ENCODE results near the gene ZNF438.
A peak's percentile ranks its signal among the peaks of the same experiment; 100 is the strongest.
"Not testable (repeated sequence)": the region's sequence is repeated elsewhere in the genome, so short reads cannot be mapped to it uniquely, and the experiment has no call there.

Gene ZNF438, protein sequence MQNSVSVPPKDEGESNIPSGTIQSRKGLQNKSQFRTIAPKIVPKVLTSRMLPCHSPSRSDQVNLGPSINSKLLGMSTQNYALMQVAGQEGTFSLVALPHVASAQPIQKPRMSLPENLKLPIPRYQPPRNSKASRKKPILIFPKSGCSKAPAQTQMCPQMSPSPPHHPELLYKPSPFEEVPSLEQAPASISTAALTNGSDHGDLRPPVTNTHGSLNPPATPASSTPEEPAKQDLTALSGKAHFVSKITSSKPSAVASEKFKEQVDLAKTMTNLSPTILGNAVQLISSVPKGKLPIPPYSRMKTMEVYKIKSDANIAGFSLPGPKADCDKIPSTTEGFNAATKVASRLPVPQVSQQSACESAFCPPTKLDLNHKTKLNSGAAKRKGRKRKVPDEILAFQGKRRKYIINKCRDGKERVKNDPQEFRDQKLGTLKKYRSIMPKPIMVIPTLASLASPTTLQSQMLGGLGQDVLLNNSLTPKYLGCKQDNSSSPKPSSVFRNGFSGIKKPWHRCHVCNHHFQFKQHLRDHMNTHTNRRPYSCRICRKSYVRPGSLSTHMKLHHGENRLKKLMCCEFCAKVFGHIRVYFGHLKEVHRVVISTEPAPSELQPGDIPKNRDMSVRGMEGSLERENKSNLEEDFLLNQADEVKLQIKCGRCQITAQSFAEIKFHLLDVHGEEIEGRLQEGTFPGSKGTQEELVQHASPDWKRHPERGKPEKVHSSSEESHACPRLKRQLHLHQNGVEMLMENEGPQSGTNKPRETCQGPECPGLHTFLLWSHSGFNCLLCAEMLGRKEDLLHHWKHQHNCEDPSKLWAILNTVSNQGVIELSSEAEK
- total RNA-seq, result 1.9 to 5.6 reads per million in 2 donors

DNA sequence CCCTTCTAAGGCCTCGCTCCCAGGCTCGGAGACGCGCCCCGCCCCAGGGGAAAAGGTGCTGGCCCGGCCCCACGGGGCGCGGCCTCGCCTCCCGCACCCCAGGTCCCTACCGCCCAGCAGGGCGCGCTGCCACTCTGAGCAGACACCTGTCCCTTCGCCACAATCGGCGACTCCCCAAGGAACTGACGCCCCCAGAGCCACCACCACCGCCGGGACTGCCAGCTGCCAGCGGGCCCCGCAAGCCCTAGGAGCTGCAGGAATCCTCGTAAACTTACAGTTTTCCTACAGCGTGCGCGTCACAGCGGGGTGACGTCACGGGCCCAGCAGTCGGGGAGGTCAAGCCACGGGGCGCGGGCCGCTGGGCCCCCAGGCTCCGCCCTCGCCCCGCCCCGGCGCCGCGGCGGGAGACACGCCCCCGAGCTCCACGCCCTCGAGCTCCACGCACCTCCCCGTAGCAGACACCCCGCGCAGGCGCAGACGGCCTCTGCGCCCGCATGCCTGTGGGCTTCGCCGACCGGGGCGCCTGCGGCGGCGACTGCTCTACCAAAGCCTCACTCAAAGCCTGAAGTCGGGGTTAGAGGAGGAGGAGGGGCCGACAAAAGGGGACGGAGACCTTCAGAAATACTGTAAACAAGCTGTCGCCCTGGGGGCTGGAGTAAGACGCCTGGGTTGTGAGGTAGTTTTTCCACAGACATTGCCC, at the start of gene ZNF438:
TSS of gene ZNF438 (minus strand) at position 308 of the 700 bp plus-strand sequence. CDS start 154,831 bp downstream, outside the sequence.
- peak; percentile 92 for DNase-seq

DNA sequence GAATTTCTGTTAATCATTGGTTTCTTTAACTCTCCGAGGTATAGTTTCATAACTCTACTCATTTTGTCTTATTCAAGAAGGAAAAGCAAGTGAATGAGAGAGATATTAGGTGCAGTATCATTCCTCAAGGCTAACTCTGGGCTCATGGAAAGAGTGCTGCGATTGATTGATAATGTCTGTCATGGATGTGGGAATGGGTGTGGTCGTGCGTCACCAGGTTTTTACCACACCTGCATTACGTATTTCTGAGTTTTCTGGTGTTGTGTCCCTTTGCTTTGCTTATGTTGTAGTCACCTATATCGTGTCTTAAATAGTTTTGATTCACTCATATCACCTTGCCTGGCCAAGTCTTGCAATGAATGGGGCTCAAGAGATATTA, 44.9 kb upstream of the ZNF438 start:
- no peak for DNase-seq

DNA sequence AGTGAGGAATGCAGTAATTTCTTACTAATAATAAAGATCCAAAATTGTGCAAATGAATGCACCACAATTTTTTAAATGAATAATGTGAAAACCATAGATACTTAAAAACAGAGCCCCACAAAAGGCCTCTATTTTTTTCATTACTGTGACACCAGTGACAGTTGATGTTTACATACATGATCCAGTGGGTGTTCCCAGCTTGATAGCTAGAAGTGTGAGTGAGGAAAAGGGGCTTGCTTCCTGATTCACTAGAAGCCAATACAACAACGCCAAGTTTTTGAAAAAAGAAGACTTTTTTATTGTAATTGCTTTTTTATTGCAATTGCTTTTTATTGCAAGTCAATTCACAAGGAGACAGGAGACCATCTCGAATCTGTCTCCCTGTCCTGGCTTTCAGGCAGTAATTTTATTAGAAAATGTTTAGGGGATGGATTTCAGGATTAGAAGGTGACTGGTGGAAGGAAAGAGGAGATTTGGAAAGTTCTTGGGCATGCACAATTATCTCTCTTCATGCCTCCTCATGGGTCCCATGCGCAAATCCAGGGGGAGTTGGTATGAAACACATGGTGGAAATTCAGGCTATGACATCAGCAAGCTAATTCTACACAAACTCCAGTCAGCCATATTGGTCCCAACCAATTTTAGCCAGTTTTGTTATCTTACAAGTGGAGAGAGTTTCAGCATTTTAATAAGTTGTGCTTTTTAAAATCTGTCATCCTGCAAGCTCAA, 44.4 kb upstream of the ZNF438 start:
- no peak for DNase-seq

DNA sequence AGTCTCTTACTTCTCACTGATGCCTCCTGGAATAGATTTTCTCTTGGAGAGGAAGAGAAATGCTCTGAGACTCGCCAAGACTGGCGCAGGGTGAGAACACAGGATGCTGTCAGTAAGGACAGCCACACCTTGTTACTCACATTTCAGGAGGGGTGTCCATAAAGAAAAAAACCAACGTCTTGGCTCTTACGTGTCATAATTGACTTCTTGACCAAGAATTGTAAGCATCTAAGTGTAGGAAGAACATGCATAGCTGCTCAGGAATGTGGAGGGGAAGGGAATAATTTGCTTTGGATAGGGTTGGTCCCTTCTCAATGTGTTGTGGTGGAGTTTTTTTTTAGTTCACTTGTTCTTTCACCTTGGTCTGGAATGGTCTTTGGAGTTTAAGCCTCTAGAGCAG, 43.8 kb upstream of the ZNF438 start:
- DNase-seq, result no peak

DNA sequence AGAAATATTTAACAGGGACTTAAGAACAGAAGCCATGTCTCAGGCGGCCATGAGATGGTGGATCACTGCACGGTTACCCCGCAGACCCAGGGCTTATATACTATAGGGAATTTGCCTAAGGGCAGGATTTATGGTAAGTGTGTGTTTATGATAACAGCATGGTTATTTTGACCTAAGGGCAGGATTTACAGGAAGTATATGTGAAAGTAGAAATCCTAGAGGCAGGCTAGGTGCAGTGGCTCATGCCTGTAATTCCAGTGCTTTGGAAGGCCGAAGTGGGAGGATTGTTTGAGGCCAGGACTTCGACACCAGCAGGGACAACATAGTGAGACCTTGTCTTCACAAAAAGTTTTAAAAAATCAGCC, 43.0 kb upstream of the ZNF438 start:
- DNase-seq, result no peak

DNA sequence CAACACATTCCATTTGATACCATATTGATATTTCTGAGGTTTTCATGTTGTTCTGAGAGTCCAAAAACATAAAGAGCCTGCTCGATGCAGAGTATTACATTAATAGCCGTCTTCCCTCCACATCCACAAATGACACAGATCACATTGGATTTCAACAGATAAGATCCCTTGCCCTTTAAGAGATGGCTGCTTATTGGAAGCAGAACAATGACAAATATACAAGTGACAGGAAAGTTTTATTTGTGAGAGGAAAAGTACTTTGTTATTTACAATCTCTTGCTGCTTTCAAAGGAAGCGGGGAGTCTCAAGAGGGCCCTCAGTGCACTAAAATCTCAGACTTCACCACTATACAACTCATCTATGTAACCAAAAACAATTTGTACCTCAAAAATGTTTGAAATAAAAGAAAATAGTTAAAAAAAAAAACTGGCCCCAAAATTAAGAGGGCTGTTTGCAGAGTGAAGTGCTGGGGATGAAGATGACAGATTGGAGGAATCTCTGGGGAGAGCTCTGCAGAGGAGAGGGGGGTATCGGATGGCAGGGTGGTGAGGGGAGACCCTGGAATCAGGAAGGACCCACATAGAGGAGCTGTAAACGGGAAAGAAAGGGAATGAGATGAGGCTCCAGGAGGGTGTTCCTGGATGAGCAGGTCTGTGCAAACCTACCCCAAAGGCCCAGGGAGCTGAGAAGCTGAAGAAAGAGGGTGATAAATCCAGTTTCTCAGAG, 42.5 kb upstream of the ZNF438 start:
- no peak for DNase-seq

DNA sequence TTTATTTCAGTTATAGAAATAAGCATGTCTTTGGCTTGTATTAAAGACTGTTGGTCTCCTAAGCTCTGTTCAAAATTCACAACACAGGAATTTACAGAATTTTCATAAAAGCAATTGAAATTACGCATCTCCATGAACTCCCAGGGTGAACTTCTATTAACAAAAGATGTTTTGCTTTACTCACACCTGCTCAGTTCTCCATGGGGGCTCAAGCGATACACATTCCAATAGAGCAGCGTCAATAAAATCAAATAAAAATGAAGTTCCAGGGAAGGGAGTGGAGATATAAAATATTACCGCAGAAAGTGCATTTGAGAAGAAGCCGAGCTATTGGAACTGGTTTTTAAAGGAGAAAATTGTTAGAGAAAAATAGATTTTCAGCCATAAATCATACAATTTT, 41.5 kb upstream of the ZNF438 start:
- DNase-seq, result no peak

DNA sequence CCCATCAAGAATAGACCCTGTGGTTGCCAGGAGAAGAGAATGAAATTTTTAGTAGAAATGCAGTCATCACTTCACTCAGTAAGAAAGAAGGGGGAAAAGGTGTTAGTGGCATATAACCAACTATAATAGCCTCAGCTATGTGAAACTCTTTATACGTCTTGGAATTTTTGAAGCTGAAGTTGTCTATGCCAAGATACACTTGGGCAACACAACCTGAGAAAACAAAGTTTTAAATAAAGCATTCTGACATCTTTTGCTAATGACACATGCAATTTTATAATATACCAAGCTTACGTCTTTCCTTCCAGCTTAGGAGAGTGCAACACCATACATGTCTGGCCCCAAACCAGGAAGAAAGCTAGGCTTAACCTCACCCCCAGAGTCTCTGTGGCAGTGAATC, 40.8 kb upstream of the ZNF438 start:
- no peak for DNase-seq

DNA sequence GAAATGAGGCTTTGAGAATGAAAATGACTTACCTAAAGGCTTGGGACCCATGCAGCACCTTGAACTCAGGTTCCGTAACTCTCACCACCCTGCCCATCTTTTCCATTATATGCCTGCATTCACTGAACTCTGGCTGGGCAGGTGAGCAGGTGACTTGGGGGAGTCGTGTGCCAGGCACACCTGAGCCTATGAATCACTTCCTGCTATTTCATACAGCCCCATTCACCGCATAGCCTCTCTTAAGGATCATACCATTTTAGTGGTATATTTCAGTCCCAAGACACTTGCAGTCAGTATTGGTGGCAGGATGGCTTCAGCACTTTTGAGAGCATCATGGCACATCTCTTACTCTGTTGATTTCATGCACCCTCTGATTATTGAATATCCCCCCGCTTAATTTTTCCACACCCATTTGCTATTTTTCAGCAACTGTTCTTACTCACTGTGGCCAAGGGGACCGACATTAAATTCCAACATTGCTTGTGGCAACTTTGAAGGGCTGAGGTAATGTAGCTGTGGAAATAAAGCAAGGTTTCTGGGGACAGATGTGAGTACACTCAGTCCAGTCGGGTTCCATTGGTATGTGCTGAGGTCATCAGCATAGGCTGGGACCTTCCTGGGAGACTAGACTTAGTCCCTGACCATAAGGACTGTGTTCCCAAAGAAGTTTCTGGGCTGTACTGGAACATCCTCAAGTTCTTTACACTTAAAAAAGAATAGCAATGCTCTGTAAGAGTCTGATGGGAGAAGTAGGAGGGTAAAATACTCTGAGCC, 39.8 kb upstream of the ZNF438 start:
- no peak for DNase-seq

DNA sequence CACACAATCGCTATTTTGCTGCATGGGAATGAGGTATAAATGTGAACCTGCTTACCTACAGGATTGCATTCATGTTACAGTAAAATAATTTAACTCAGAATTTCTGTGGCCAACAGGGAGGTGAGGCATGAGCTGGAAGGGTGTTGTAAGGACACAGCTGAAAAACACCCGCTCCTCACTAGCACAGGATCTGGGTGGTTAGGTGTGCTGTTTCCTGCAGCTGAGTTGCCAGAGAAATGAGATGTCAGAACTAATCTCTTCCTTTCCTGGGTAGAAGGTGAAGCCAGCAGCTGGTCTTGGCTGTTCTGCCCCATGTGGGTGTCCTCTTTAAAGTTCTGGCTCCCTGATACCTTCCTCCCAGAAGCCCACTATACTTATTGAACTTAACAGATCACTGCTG, 39.0 kb upstream of the ZNF438 start:
- DNase-seq, result no peak

DNA sequence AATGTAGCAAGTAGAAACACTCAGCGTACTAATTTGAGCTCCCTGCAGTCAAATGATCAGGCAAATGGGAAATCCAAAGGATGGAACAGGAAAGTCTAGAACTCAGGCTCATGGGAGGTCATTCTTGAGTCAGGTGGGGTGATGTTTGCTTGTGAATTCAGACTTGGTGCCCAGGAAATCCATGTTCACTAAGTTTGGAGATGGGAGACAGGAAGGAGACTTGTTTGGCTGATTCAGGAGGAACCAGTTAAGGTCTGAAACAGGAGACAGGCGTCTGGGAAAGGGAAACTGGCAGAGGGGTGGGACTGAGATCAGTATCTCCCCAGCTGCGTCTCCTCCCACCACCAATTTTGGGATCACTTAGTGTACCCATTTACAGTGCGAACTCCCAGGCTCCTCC, 38.4 kb upstream of the ZNF438 start:
- DNase-seq, result no peak

DNA sequence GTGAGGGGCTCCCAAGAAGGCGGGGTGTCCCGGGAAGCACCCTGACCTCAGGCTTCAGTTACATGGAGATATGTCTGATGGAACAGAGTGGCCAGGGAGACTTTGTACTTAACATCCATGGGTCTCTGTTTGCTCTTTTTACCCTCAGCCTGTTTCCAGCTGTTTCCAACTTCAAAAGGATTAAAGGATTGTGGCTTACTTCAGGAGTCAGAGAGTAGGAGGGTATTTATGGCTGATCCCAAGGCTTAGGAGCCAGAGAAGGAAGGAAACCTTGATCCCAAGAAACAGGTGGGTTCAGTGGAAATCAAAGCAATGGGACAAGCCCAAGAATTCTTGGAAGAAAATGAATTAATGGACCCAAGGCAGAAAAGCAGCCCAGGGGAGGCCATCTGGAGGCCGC, 37.7 kb upstream of the ZNF438 start:
- DNase-seq, result no peak

DNA sequence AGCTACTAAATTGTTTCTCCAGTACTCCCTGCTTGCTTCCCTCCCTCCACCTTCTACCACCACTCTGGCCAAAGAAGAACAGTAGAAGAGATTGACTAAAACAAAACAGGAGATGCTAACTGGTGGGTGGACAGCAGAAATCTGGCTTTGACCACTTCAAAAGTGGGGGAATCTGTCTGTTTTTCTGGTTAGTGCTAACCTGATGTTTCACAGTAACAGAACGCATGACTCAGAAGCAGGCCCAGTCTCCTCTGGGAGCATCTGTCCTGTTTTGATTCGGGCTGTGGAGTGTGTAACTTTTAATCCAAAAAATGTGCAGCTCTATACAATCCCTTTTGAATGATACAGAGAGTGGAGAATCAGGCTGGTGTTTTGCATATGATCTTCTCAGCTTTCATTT, 32.7 kb upstream of the ZNF438 start:
- DNase-seq, result no peak

DNA sequence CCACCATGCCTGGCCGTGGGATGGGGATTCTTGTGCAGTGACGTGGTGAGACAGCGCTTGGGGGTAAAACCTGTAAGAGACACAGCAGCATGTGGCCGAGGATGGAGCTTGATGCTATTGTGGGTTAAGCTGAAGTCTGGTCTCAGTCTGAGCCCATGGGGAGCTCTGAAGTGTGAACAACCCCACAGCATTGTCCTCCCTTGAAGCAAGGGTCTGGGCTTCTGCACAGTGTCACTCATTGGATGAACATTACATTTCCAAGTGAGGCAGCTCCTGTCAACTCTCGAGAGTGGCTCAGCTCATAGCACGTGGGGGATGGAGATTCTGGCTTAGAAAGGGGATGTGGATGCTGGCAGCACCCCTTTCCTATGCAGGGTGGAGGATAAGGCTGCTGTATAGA, 32.2 kb upstream of the ZNF438 start:
- no peak for DNase-seq

DNA sequence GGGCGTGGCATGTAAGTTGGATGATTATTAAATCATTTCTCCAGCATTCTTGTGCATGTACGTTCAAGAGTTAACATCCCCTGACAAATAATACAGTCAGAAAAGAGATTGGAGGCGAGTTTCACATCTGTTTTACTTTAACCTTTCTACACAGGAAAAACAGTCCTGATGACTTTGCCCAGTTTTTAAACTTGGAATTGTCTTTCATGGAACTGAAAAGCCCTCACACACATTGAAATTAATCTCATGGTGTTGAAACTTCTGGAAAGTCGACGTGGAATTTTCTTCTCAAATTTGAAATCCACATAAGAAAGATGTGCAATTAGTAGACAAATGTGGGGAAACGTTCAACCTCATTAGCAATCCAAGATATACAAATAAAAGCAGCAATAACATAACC, 31.2 kb upstream of the ZNF438 start:
- DNase-seq, result no peak

DNA sequence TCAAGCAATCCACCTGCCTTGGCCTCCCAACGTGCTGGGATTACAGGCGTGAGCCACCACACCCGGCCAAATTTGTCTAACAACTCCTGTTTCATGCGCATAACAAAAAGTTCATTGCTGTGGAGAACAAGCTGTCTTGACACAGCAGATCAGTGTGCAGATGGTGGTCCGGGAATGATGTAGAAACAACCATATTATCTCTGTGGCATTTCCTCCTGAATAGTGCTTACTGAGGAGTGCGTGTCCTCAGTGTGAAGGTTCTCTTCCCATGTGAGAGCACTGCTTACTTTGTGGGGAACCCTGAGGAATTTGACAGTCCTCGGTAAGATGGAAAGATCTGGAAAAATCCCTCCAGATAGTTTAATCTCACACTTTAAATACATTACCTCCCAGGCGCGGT, 30.3 kb upstream of the ZNF438 start:
- DNase-seq, result no peak

DNA sequence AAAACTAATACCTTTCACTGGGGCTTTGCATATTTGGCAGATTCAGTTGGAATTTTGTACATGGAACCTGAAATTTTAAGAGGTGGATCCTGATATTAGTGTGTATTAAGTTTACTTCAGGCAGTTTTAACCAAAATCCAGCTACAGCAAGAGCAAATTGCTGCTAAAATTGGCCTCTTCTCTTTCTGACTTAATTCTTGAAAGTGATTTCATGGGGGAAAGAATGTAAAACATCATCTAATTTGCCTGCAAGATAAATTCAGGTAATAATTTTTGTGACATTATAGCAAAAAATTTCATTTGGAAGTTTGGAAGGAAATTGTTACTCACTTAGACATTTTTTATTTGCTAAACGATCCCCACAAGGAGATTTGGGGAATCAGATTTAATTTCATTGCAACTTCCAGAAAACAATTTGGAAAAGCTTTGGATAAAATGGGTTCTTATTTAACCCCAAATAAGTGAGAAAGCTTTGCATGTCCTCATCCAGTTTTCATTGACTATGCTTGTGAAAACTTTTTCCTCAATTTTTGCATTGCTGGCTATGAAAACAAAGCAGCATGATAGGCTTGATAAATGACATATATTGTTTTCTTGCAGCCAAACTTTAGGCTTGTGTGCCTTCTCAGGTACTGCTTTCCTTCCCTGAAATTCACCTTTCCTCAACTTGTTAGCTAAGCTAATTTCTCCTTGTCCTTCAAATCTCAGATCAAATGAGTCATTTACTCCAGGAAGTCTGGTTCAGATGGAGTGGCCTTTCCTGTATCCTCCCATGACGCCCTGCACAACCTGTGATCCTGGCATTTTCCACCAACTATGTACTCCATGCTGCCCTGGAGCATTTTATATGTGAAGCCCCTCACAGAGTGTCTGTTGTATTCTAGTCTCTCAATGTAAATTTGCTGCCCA, 27.4 kb upstream of the ZNF438 start:
- no peak for DNase-seq

DNA sequence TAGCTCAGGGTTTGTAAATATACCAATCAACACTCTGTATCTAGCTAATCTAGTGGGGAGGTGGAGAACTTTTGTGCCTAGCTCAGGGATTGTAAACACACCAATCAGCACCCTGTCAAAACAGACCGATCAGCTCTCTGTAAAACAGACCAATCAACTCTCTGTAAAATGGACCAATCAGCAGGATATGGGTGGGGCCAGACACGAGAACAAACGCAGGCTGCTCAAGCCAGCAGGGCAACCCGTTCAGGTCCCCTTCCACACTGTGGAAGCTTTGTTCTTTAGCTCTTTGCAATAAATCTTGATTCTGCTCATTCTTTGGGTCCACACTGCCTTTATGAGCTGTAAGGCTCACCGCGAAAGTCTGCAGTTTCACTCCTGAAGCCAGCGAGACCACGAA, 25.0 kb upstream of the ZNF438 start:
- DNase-seq, result not testable (repeated sequence)

DNA sequence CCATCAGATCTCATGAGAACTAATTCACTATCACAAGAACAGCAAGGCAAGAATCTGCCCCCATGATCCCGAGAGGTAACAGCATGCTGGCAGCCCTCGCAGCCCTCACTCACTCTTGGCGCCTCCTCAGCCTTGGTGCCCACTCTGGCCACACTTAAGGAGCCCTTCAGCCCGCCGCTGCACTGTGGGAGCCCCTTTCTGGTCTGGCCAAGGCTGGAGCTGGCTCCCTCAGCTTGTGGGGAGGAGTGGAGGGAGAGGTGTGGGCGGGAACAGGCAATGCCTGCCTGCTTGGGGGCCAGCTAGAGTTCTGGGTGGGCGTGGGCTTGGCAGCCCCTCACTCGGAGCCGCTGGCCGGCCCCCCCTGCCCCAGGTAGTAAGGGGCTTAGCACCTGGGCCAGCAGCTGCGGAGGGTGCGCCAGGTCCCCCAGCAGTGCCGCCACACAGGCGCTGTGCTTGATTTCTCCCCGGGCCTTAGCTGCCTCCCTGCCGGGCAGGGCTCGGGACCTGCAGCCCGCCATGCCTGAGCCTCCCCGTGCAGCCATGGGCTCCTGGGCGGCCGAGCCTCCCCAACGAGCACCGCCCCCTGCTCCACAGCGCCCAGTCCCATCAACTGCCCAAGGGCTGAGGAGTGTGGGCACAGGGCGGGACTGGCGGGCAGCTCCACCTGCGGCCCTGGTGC, 24.0 kb upstream of the ZNF438 start:
- no peak for DNase-seq

DNA sequence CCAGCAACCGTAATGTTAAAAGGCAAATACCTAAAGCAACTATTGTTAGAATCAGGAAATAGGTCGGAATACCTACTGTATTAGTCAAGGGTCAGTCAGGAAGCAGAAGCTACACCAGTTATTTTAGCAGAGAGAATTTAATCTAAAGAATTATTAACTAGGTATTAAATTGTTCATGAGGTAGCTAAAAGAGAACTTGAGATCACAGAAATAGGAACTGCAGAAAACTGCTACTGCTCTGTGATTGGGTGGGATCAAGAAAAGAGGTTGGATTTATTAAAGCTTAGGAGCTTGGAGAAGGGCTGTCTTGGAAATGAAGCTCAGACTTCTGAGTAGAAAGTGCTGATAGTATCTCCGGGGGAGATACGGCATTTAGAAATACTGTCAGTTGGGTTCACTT, 20.0 kb upstream of the ZNF438 start:
- no peak for DNase-seq
